ENCODE data around the gene COPS7B. TPM values are rescaled to one million over a fixed set of nuclear protein-coding genes. Genes with fewer than 3 reads are reported as not detected.

Gene COPS7B
- total RNA-seq (2022; extraction: Qiagen RNA extraction; ENCODE audit: low read depth): 34.5 to 42.5 TPM (median 41.2 TPM) in 5 replicates

DNA sequence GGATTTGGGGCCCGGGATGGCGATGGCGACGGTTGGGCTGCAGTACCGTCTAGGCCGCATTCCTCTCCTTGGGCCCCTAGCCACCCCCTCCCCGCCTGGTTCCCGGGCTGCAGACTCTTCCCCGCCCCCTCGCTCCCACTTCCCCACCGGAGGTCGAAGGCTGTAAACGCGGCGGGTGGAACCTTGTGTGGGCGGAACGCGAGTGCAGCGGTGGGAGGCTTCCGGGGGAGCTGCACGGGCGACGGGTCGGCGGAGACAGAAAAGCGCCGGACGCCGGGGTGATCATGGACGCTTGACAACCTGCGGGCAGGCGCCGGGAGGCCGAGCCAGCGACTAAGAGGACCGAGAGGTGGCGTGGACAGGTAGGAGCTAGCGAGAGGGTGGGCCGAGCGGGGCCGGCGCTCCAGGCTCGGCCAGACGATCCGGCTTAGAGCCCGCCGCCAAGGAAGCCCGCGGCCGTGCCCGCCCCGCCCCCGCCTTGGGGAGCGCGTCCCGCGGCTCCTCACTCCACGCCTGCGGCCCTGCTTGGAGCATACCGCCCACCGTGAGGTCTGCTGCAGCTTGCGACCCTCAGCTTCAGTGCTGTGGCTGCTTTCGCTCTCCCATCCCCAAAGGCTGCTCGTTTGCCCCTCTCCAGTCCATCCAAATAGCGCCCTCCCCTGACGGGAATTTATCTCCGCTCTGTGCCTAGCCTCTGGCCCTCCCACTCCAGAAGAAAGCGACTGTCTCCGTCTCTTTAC is at the start of gene COPS7B:
COPS7B (plus strand) TSS at position 269 of the 740 bp plus-strand sequence. CDS start 2,126 bp downstream, outside the sequence.

DNA sequence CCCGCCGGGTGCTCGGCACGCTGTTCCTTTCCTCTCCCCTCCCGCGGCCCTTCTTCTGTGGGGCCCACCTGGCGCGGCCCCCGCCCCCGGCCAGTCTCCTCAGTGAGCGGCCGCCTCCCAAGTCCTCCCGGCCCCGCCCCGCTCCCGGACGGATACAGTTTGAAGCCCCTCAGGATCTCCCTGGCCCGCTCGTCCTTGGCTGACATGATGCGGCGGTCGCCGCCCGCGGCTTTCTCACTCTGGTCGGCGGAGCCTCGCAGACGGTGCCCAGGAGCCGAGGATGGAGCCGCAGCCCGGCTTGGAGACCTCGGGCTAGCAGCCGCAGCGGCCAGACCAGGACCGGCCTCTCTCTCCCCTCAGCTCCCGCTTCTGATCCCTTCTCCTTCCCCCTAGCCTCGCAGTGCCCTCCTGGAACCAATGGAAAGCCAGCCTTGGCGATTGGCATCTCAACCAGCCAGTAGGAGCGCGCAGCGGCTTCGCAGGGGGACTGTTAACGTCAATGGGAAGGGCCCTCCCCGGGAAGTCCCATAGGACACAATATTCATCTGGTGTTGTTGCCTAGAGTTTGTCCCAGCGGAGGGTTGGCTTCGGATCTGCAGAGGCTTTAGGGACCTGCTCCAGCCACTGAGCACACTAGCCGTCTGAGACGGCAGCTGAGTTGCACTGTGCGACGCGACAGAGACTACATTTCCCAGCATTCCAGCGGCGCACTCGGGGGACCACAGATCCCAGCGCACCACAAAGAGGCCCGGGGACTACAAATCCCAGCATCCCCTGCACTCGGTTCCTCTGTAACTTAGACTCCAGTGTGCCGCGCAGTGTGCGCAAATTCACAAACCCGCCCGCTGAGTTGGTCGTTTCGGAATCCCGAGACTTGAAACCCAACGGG is 5.1 kb upstream of the COPS7B start, which contains the start of gene PDE6D:
PDE6D (minus strand) TSS at position 374 of the 889 bp plus-strand sequence; CDS start at position 206, 168 bp downstream.

Other genes starting within 250 kb of the COPS7B start
- gene TEX44, start 193.6 kb upstream of the COPS7B start, total RNA-seq (2022; extraction: Qiagen RNA extraction; ENCODE audit: low read depth): not detected in 5 replicates
- 1,536 to 1,749 TPM (median 1,624 TPM) in 5 replicates for gene PTMA, start 77.9 kb upstream of the COPS7B start, total RNA-seq (2022; extraction: Qiagen RNA extraction; ENCODE audit: low read depth)
- gene PDE6D, start 5.2 kb upstream of the COPS7B start, total RNA-seq (2022; extraction: Qiagen RNA extraction; ENCODE audit: low read depth): 18.8 to 23.1 TPM (median 21.3 TPM) in 5 replicates
- gene NPPC, start 140.0 kb downstream of the COPS7B start, total RNA-seq (2022; extraction: Qiagen RNA extraction; ENCODE audit: low read depth): 0.11 to 0.31 TPM (median 0.27 TPM) in 5 replicates
- gene DIS3L2, start 175.3 kb downstream of the COPS7B start, total RNA-seq (2022; extraction: Qiagen RNA extraction; ENCODE audit: low read depth): 12.0 to 14.6 TPM (median 13.5 TPM) in 5 replicates